Astrocyte of the spinal cord (primary cell): Measurements from ENCODE around the gene GPR6.

Source experiments
- DNase-seq: peaks from one replicate; pipeline ENCODE4 v3.0.0; 2011; ENCODE audit warnings: low read depth, low spot score
- H3K4me3 ChIP-seq: 2 replicates; pipeline ENCODE4 v1.5.1; 2011; ENCODE audit warnings: low read depth, mild to moderate bottlenecking, low read length, moderate library complexity
- in situ Hi-C: cut with HindIII; loops from 2 replicates; pipeline ENCODE4 v1.10.0; 2017; ENCODE audit warnings: low sequenced_read_pairs
- TF ChIP-seq, protein P1 (sequence below): IDR thresholded peaks from 2 replicates; pipeline ENCODE4 v1.5.1; 2012; ENCODE audit warnings: low read depth, mild to moderate bottlenecking, low read length, inconsistent platforms

Gene GPR6

DNA sequence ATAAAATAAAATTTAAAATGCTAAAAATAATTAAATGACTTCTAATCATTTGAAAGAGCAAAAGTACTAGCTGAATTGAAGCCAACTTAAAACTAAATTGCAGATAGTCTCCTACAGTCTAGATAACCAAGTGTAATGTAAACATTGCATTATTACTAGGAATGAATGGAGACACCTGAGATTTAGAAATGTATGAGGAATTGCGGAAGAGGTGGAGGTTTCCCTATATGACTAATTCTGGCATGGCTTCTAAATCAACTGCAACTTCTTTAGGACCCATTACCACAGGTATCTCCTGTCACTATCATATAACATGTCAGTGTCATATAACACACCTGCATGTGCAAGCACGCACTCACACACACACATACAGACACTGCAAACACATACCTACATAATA is 13.2 kb upstream of the GPR6 start:
- TF ChIP-seq, protein P1, sequence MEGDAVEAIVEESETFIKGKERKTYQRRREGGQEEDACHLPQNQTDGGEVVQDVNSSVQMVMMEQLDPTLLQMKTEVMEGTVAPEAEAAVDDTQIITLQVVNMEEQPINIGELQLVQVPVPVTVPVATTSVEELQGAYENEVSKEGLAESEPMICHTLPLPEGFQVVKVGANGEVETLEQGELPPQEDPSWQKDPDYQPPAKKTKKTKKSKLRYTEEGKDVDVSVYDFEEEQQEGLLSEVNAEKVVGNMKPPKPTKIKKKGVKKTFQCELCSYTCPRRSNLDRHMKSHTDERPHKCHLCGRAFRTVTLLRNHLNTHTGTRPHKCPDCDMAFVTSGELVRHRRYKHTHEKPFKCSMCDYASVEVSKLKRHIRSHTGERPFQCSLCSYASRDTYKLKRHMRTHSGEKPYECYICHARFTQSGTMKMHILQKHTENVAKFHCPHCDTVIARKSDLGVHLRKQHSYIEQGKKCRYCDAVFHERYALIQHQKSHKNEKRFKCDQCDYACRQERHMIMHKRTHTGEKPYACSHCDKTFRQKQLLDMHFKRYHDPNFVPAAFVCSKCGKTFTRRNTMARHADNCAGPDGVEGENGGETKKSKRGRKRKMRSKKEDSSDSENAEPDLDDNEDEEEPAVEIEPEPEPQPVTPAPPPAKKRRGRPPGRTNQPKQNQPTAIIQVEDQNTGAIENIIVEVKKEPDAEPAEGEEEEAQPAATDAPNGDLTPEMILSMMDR: no peak
- DNase-seq: no peak
- in situ Hi-C loops: no loop called here

DNA sequence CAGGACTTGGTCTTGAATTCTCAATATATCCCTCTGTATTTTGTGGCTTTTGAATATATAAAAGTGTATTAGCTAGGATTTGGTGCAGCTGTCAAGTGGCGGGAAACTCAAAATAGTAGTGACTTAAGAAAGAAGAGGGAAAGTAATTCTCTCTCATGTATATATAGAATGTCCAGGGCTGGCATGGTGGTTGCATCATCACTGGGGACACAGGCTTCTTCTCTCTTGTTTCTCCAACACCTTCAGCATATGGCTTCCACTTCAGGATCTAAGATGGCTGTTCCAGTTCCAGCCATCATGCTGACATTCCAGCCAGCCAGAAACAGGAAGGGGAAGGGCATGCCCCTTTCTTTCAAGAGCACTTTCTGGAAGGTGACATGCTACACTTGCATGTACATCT is 11.8 kb upstream of the GPR6 start:
- no peak for DNase-seq
- H3K4me3 ChIP-seq: no peak overlapping the region
- TF ChIP-seq, protein P1: no peak
- in situ Hi-C loops: no loop called here

More for the DNA sequence above, 13.2 kb upstream of the GPR6 start:
- no peak overlapping the region for H3K4me3 ChIP-seq

DNA sequence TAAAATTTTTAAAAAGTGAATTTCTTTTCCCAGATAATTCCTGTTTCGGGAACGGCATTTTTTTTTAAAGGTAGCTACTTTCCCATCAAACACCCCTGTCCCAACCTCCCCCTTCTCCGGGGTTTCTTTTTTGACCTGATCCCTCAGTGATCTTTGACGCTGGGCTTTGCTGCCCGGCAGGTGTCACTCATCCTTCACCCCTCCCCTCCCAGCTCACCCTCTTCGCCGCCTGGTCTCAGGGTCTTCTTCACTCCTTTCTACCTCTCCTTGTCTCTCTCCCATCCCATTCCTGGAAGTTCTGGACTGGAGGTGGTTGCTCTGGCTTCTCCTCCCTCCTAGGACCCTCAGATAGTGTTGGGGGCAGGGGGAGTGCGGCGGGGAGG is 329 bp upstream of the GPR6 start:
- in situ Hi-C loops: no loop called here
- no peak for DNase-seq
- H3K4me3 ChIP-seq: no peak overlapping the region
- TF ChIP-seq, protein P1: no peak

DNA sequence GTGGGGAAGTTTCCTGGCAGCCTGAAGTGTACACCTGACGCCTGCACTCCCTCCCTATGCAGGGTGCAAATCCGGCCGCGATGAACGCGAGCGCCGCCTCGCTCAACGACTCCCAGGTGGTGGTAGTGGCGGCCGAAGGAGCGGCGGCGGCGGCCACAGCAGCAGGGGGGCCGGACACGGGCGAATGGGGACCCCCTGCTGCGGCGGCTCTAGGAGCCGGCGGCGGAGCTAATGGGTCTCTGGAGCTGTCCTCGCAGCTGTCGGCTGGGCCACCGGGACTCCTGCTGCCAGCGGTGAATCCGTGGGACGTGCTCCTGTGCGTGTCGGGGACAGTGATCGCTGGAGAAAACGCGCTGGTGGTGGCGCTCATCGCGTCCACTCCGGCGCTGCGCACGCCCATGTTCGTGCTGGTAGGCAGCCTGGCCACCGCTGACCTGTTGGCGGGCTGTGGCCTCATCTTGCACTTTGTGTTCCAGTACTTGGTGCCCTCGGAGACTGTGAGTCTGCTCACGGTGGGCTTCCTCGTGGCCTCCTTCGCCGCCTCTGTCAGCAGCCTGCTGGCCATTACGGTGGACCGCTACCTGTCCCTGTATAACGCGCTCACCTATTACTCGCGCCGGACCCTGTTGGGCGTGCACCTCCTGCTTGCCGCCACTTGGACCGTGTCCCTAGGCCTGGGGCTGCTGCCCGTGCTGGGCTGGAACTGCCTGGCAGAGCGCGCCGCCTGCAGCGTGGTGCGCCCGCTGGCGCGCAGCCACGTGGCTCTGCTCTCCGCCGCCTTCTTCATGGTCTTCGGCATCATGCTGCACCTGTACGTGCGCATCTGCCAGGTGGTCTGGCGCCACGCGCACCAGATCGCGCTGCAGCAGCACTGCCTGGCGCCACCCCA is 1.2 kb downstream of the GPR6 start:
- in situ Hi-C loops: no loop called here
- no peak for DNase-seq
- TF ChIP-seq, protein P1: no peak
- H3K4me3 ChIP-seq: no peak overlapping the region

DNA sequence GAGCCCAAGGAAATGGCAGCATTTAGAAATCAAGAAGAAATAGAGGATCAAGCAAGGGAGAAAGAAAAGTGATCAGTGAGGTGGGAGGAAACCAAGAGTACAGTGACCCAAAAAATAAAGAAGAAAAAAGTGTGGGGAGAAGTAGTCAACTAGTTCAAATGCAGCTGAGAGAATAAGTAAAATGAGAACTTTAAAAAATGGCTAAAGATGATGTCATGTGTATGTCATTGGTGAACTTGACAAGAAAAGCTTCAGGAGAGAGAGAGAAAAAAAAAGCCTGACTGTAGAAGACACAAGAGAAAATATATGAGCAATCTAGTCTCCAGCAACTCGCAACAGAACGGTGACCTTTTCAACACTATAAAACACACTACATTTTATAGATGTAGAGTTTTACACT is 6.3 kb downstream of the GPR6 start:
- no peak for DNase-seq
- H3K4me3 ChIP-seq: no peak overlapping the region
- TF ChIP-seq, protein P1: no peak
- in situ Hi-C loops: no loop called here

DNA sequence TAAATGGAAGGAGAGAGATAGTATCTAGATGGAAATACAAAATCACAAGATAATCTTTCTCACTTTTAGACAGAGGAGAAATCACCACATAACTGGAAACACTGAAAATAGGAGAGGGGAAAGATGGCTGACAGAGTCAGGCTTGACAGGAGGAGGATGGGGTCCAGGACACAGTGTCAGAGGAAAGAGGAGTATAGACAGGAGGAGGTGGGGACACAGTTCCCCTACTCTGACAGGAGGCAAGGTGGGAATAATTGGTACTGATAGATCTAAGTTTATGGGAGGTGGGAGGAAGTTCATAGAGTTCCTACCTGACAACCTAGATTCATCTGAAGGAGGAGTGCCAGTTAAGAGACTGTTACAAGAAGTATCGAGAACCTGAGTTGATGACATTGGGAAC is 9.1 kb downstream of the GPR6 start:
- DNase-seq: no peak
- in situ Hi-C loops: no loop called here
- TF ChIP-seq, protein P1: no peak
- H3K4me3 ChIP-seq: no peak overlapping the region
